Osteoblast (primary cell): Measurements from ENCODE around the gene CMTM8. TPM values are rescaled to one million over a fixed set of nuclear protein-coding genes. Genes with fewer than 3 reads are reported as not detected.

Experiments used
- DNase-seq: peaks from one replicate; pipeline ENCODE4 v3.0.0; 2011; ENCODE audit warnings: low spot score, mixed read lengths; ENCODE audit not compliant: insufficient read length; ENCODE audit errors: missing footprints
- H2AFZ ChIP-seq: 2 replicates; pipeline ENCODE4 v1.6.0; 2011; ENCODE audit warnings: mild to moderate bottlenecking, low read length
- H3K27ac ChIP-seq: 2 replicates; pipeline ENCODE4 v1.5.1; 2011; ENCODE audit warnings: mild to moderate bottlenecking, low read depth, low read length, moderate library complexity
- H3K27me3 ChIP-seq: 2 replicates; pipeline ENCODE4 v1.6.0; 2012; ENCODE audit warnings: mild to moderate bottlenecking, control low read depth, inconsistent platforms, low read length, moderate library complexity; ENCODE audit not compliant: insufficient read depth
- H3K36me3 ChIP-seq: 2 replicates; pipeline ENCODE4 v1.5.1; 2011; ENCODE audit warnings: mild to moderate bottlenecking, low read length, control low read depth, moderate library complexity; ENCODE audit not compliant: insufficient read depth
- H3K4me1 ChIP-seq: 2 replicates; pipeline ENCODE4 v1.5.1; 2011; ENCODE audit warnings: mild to moderate bottlenecking, low read length, control low read depth, moderate library complexity; ENCODE audit not compliant: insufficient read depth
- H3K4me2 ChIP-seq: 2 replicates; pipeline ENCODE4 v1.6.0; 2011; ENCODE audit warnings: mild to moderate bottlenecking, low read length; ENCODE audit not compliant: insufficient read depth
- H3K4me3 ChIP-seq: fragments of 200-600 bp; sonication (generic); 3 replicates; pipeline ENCODE4 v1.5.1; 2012; ENCODE audit warnings: mild to moderate bottlenecking, low read length, inconsistent platforms; ENCODE audit not compliant: insufficient read depth
- H3K79me2 ChIP-seq: 2 replicates; pipeline ENCODE4 v1.6.0; 2012; ENCODE audit warnings: mild to moderate bottlenecking, low read length, control low read depth, inconsistent platforms; ENCODE audit not compliant: insufficient read depth
- H3K9me3 ChIP-seq: 2 replicates; pipeline ENCODE4 v1.5.1; 2011; ENCODE audit warnings: low read depth, low read length, control low read depth
- H4K20me1 ChIP-seq: 2 replicates; pipeline ENCODE4 v1.6.0; 2012; ENCODE audit warnings: mild to moderate bottlenecking, low read length, control low read depth; ENCODE audit not compliant: insufficient read depth
- total RNA-seq: library from RNA; depleted of rRNA; stranded (reverse); fragments of >200 nt; gene quantifications from 2 replicates; pipeline ENCODE4 v1.2.3, GENCODE V29; 2012
- TF ChIP-seq, protein P1 (sequence below): IDR thresholded peaks from 2 replicates; pipeline ENCODE4 v1.5.1; 2011; ENCODE audit warnings: mild to moderate bottlenecking, low read depth, low read length, moderate library complexity; ENCODE audit errors: extremely low read depth

The CMTM8 gene
- total RNA-seq, 1 donor, result 1.4 TPM

DNA sequence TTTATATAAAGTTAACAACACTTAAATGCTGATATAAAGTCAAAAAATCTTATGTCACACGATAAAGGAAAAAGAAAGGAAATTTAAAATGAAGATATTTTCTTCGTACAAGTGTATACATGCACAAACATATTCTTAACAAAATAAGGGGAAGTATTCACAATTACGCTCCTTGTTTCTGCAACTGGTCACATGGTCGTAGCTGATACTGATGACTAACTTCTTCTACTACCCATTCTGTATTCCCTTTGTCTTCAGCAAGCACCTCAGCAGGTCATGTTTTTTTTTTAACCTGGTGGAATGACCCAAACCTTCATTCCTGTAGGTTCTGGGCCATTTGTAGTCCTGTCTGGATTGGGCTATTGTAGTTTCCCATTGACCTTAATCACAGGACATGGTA lies 30.0 kb upstream of the CMTM8 start:
- no peak overlapping the region for H2AFZ ChIP-seq
- H3K9me3 ChIP-seq, result no peaks in the 10 kb centered on the region
- no peaks in the 10 kb centered on the region for H3K36me3 ChIP-seq
- H3K4me1 ChIP-seq, result peaks cover 3% of the 10 kb centered on the region
- no peak overlapping the region for H3K4me3 ChIP-seq
- no peak overlapping the region for H3K4me2 ChIP-seq
- H4K20me1 ChIP-seq, result no peaks in the 10 kb centered on the region
- no peak overlapping the region for H3K27ac ChIP-seq
- H3K79me2 ChIP-seq, result no peaks in the 10 kb centered on the region
- no peak for DNase-seq
- TF ChIP-seq, protein P1, sequence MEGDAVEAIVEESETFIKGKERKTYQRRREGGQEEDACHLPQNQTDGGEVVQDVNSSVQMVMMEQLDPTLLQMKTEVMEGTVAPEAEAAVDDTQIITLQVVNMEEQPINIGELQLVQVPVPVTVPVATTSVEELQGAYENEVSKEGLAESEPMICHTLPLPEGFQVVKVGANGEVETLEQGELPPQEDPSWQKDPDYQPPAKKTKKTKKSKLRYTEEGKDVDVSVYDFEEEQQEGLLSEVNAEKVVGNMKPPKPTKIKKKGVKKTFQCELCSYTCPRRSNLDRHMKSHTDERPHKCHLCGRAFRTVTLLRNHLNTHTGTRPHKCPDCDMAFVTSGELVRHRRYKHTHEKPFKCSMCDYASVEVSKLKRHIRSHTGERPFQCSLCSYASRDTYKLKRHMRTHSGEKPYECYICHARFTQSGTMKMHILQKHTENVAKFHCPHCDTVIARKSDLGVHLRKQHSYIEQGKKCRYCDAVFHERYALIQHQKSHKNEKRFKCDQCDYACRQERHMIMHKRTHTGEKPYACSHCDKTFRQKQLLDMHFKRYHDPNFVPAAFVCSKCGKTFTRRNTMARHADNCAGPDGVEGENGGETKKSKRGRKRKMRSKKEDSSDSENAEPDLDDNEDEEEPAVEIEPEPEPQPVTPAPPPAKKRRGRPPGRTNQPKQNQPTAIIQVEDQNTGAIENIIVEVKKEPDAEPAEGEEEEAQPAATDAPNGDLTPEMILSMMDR, result no peak
- no peaks in the 10 kb centered on the region for H3K27me3 ChIP-seq

DNA sequence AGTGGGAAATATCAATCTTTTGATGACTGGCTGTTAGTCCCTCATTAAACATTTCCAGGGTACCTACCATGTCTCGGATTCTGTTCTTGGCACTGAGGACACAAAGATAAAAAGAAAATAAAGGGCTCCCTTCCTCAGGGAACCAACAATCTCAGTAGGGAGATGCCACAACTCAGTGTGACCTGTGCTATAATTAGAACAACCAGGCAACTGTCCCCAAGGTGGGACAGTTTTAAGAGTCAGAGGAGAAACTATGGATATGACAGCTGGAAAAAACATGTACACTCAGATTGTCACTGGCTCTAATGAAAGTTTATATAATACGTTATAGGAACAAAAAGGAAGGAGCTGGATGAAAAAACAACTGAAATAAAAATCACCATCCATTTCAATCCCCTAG lies 23.3 kb upstream of the CMTM8 start:
- Histone ChIP-seq H2AFZ (no peak overlapping the region), H3K27ac (no peak overlapping the region), H3K79me2 (no peaks in the 10 kb centered on the region), H3K4me3 (no peak overlapping the region), H4K20me1 (no peaks in the 10 kb centered on the region), H3K27me3 (peaks cover 2% of the 10 kb centered on the region), H3K4me1 (no peaks in the 10 kb centered on the region), H3K4me2 (no peak overlapping the region), H3K36me3 (no peaks in the 10 kb centered on the region), H3K9me3 (no peaks in the 10 kb centered on the region)
- DNase-seq, result no peak
- TF ChIP-seq, protein P1, result no peak

DNA sequence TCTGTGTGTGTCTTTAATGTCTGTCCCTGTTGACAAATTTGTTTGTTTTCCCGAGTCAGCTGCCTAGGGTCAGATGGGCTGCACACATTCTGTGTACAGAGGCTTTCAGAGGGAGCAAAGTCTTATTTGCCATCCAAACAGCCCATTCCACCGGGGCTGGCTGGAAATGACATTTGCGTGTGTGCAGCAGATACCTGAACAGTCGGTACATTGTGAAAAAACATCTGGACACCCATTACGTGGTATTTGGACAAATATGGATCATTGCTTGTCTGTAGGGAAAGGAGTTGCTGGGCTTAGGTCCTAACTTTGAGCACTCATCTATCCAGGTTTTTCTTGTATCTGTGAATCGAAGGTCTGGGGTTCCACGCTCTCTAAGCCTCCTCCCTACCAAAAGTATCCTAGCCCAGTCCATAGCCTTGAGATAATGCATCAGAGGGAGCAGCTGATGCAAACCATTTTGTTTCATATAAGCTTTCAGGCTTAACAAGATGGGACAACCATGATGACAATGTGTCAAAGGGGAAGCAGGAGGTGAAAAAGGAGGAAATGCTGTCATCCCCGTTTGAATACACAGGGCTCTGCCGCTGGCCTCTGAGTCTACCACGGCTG lies 22.2 kb upstream of the CMTM8 start:
- no peaks in the 10 kb centered on the region for H3K36me3 ChIP-seq
- H3K27ac ChIP-seq, result no peak overlapping the region
- TF ChIP-seq, protein P1, result no peak
- H2AFZ ChIP-seq, result no peak overlapping the region
- no peaks in the 10 kb centered on the region for H3K9me3 ChIP-seq
- H3K27me3 ChIP-seq, result peaks cover 2% of the 10 kb centered on the region
- DNase-seq, result no peak
- no peaks in the 10 kb centered on the region for H3K4me1 ChIP-seq
- no peak overlapping the region for H3K4me2 ChIP-seq
- no peak overlapping the region for H3K4me3 ChIP-seq
- no peaks in the 10 kb centered on the region for H3K79me2 ChIP-seq
- no peaks in the 10 kb centered on the region for H4K20me1 ChIP-seq

DNA sequence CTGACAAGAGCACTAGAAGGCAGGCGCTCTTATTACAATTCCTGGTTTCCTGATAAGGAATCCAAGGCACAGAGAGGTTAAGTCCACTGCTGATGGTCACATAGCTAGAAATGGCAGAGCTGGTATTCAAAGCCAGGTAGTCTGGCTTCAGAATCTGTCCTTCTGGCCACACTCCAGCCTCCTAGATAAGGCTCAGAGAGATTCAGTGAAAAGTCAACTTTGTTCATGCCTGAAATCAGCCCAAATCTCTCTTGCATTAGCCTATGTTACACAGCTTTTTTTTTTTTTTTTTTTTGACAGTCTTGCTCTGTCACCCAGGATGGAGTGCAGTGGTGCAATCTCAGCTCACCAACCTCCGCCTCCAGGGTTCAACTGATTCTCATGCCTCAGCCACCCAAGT lies 21.1 kb upstream of the CMTM8 start:
- Histone ChIP-seq H2AFZ (no peak overlapping the region), H3K36me3 (no peaks in the 10 kb centered on the region), H3K4me1 (no peaks in the 10 kb centered on the region), H3K9me3 (no peaks in the 10 kb centered on the region), H3K4me3 (no peak overlapping the region), H3K27ac (no peak overlapping the region), H3K4me2 (no peak overlapping the region), H3K79me2 (no peaks in the 10 kb centered on the region), H3K27me3 (peaks cover 2% of the 10 kb centered on the region), H4K20me1 (no peaks in the 10 kb centered on the region)
- DNase-seq, result no peak
- TF ChIP-seq, protein P1, result no peak
